Measurements from ENCODE around the gene KLK14. TPM values are rescaled to one million over a fixed set of nuclear protein-coding genes. Genes with fewer than 3 reads are reported as not detected.

KLK14 gene
- total and polyA plus RNA-seq, 2 experiments from 2014 or later = 0.42 TPM; not detected in 1

DNA sequence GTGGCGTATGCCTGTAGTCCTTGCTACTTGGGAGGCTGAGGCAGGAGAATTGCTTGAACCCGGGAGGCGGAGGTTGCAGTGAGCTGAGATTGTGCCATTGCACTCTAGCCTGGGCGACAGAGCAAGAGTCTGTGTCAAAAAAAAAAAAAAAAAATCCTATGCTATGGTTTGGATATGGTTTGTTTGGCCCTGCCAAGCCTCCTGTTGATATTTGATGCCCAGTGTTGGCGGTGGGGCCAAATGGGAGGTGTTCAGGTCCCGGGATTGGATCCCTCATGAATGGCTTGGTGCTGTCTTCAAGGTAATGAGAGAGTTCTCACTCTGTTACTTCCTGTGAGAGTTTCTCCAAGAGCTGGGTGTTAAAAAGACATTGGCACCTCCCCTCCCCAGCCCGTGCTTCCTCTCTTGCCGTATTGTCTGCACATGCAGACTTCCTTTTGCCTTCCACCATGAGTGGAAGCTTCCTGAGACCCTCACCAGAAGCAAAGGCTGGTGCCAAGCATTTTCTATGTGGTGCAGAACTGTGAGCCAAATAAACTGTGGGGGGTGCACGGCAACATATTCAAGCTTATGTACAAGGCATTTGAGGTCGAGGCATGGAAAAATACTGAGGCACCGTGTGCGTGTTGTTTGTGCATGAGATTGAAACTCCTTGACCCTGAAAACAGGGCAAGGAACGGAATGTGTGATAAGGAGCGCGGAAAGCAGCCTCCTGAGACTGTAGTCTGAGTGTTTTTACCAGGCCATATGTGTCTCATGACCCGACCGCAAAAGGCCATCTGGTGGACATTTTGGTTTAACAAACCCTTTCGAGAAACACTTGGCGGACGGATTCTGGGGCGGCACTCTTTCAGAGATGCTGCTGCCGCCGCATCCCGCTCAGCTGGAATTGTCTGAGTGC, 49.3 kb upstream of the KLK14 start:
- H3K36me3 Mint-ChIP-seq (ENCODE audit: low read depth) = no peaks in the 10 kb centered on the region
- ATAC-seq = no peak
- H3K27me3 Mint-ChIP-seq (ENCODE audit: insufficient read depth, low read depth, poor library complexity) = peaks cover 14% of the 10 kb centered on the region

GRCh38 chr19:51129716-51130115, 47.0 kb upstream of the KLK14 start:
- Mint-ChIP-seq H3K27me3 (ENCODE audit: insufficient read depth, low read depth, poor library complexity) (peaks cover 17% of the 10 kb centered on the region), H3K27ac (no peak overlapping the region), H3K4me3 (no peak overlapping the region), H3K36me3 (ENCODE audit: low read depth) (no peaks in the 10 kb centered on the region), H3K9me3 (no peaks in the 10 kb centered on the region), H3K4me1 (no peaks in the 10 kb centered on the region)
- ATAC-seq (no peak), DNase-seq (ENCODE audit: low spot score) (no peak)
- no peak overlapping the region for H2AFZ ChIP-seq
- no peaks in the 10 kb centered on the region for H3K27me3 ChIP-seq (ENCODE audit: insufficient read depth)
- H3K9me2 ChIP-seq (ENCODE audit: insufficient read depth) = no peaks in the 10 kb centered on the region
- no peaks in the 10 kb centered on the region for H4K20me1 ChIP-seq (replicated peaks; ENCODE audit: insufficient read depth)
- no peaks in the 10 kb centered on the region for H3K4me1 ChIP-seq (ENCODE audit: insufficient read depth)
- H3K79me2 ChIP-seq (replicated peaks; ENCODE audit: insufficient read depth) = no peaks in the 10 kb centered on the region
- no peak overlapping the region for H3K4me3 ChIP-seq
- H3K36me3 ChIP-seq (ENCODE audit: insufficient read depth) = no peaks in the 10 kb centered on the region
- H3K4me2 ChIP-seq = no peak overlapping the region
- H3F3A ChIP-seq (replicated peaks; ENCODE audit: low read depth) = no peaks in the 10 kb centered on the region
- no peak overlapping the region for H3K27ac ChIP-seq (ENCODE audit: low read depth)
- TF ChIP-seq EZH2 (IDR thresholded peaks at IDR 0.05; ENCODE audit: low read depth, unreplicated experiment) = no peak
- TF ChIP-seq STAT1 (IDR thresholded peaks at IDR 0.05; ENCODE audit: unreplicated experiment) = no peak
- TF ChIP-seq CREB1 (CRISPR knock-in tag; IDR thresholded peaks at IDR 0.05; ENCODE audit: low read depth) = no peak
- TF ChIP-seq, protein P1, sequence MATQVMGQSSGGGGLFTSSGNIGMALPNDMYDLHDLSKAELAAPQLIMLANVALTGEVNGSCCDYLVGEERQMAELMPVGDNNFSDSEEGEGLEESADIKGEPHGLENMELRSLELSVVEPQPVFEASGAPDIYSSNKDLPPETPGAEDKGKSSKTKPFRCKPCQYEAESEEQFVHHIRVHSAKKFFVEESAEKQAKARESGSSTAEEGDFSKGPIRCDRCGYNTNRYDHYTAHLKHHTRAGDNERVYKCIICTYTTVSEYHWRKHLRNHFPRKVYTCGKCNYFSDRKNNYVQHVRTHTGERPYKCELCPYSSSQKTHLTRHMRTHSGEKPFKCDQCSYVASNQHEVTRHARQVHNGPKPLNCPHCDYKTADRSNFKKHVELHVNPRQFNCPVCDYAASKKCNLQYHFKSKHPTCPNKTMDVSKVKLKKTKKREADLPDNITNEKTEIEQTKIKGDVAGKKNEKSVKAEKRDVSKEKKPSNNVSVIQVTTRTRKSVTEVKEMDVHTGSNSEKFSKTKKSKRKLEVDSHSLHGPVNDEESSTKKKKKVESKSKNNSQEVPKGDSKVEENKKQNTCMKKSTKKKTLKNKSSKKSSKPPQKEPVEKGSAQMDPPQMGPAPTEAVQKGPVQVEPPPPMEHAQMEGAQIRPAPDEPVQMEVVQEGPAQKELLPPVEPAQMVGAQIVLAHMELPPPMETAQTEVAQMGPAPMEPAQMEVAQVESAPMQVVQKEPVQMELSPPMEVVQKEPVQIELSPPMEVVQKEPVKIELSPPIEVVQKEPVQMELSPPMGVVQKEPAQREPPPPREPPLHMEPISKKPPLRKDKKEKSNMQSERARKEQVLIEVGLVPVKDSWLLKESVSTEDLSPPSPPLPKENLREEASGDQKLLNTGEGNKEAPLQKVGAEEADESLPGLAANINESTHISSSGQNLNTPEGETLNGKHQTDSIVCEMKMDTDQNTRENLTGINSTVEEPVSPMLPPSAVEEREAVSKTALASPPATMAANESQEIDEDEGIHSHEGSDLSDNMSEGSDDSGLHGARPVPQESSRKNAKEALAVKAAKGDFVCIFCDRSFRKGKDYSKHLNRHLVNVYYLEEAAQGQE (IDR thresholded peaks at IDR 0.05; ENCODE audit: unreplicated experiment) = no peak
- no peak for TF ChIP-seq JUNB (IDR thresholded peaks at IDR 0.05; ENCODE audit: unreplicated experiment)
- TF ChIP-seq ETS1 (IDR thresholded peaks at IDR 0.05) = no peak
- TF ChIP-seq NANOG (IDR thresholded peaks at IDR 0.05; ENCODE audit: borderline replicate concordance) = no peak
- TF ChIP-seq POLR2AphosphoS5 (IDR thresholded peaks at IDR 0.05; ENCODE audit: low read depth) = no peak
- no peak for TF ChIP-seq ZNF331 (CRISPR knock-in tag; IDR thresholded peaks at IDR 0.05; ENCODE audit: low read depth)
- TF ChIP-seq, protein P2, sequence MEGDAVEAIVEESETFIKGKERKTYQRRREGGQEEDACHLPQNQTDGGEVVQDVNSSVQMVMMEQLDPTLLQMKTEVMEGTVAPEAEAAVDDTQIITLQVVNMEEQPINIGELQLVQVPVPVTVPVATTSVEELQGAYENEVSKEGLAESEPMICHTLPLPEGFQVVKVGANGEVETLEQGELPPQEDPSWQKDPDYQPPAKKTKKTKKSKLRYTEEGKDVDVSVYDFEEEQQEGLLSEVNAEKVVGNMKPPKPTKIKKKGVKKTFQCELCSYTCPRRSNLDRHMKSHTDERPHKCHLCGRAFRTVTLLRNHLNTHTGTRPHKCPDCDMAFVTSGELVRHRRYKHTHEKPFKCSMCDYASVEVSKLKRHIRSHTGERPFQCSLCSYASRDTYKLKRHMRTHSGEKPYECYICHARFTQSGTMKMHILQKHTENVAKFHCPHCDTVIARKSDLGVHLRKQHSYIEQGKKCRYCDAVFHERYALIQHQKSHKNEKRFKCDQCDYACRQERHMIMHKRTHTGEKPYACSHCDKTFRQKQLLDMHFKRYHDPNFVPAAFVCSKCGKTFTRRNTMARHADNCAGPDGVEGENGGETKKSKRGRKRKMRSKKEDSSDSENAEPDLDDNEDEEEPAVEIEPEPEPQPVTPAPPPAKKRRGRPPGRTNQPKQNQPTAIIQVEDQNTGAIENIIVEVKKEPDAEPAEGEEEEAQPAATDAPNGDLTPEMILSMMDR (conservative IDR thresholded peaks at IDR 0.05; ENCODE audit: low read depth in 2 of 2) = no peak

More for the DNA sequence above, 49.3 kb upstream of the KLK14 start:
- Histone ChIP-seq H3K79me2 (replicated peaks; ENCODE audit: insufficient read depth) (no peaks in the 10 kb centered on the region), H3K4me3 (no peak overlapping the region), H3K9me2 (ENCODE audit: insufficient read depth) (no peaks in the 10 kb centered on the region), H3F3A (replicated peaks; ENCODE audit: low read depth) (no peaks in the 10 kb centered on the region), H2AFZ (peak overlapping the region; percentile 88; the same call in 1 of the 2 replicates), H3K27ac (ENCODE audit: low read depth) (no peak overlapping the region), H3K4me1 (ENCODE audit: insufficient read depth) (no peaks in the 10 kb centered on the region), H3K27me3 (ENCODE audit: insufficient read depth) (no peaks in the 10 kb centered on the region), H3K4me2 (no peak overlapping the region), H4K20me1 (replicated peaks; ENCODE audit: insufficient read depth) (no peaks in the 10 kb centered on the region), H3K36me3 (ENCODE audit: insufficient read depth) (no peaks in the 10 kb centered on the region)
- H3K27ac Mint-ChIP-seq = no peak overlapping the region
- DNase-seq (ENCODE audit: low spot score) = peak; percentile 59
- H3K4me3 Mint-ChIP-seq = no peak overlapping the region
- TF ChIP-seq EZH2phosphoT487 (IDR thresholded peaks at IDR 0.05; ENCODE audit: unreplicated experiment) (no peak), ZNF114 (CRISPR knock-in tag; IDR thresholded peaks at IDR 0.05) (no peak), ZNF331 (CRISPR knock-in tag; IDR thresholded peaks at IDR 0.05; ENCODE audit: low read depth) (no peak)
- TF ChIP-seq, protein P2 (conservative IDR thresholded peaks at IDR 0.05; ENCODE audit: low read depth in 2 of 2) = peak in 1 of 2 experiments; percentile 33; a peak in 1 of 4 replicates
- H3K9me3 Mint-ChIP-seq = no peaks in the 10 kb centered on the region
- H3K4me1 Mint-ChIP-seq = peaks cover under 1% of the 10 kb centered on the region
